Progenitor cell of endocrine pancreas (in vitro differentiated cells): Measurements from ENCODE around the gene WDR77. TPM values are rescaled to one million over a fixed set of nuclear protein-coding genes. Genes with fewer than 3 reads are reported as not detected.

ENCODE experiments used
- DNase-seq: peaks from one replicate; pipeline ENCODE4 v3.0.0; 2021; ENCODE audit warnings: low spot score; ENCODE audit not compliant: unreplicated experiment
- H3K27ac Mint-ChIP-seq: 2 replicates; pipeline ENCODE4 v1.8.0; 2021; ENCODE audit warnings: mild to moderate bottlenecking, moderate library complexity, mixed read lengths
- H3K27me3 Mint-ChIP-seq: 2 replicates; pipeline ENCODE4 v1.8.0; 2021; ENCODE audit warnings: mixed read lengths
- H3K36me3 Mint-ChIP-seq: 2 replicates; pipeline ENCODE4 v1.8.0; 2022; ENCODE audit warnings: mixed read lengths; ENCODE audit not compliant: insufficient read depth
- H3K4me1 Mint-ChIP-seq: 2 replicates; pipeline ENCODE4 v1.8.0; 2021; ENCODE audit warnings: low read depth, mixed read lengths
- H3K4me3 Mint-ChIP-seq: 2 replicates; pipeline ENCODE4 v1.8.0; 2021; ENCODE audit warnings: low read depth, mild to moderate bottlenecking, moderate library complexity, mixed read lengths
- H3K9me3 Mint-ChIP-seq: 2 replicates; pipeline ENCODE4 v1.8.0; 2021; ENCODE audit warnings: low read depth, mixed read lengths
- CTCF ChIP-seq: fragments of 200-600 bp; sonication (generic); IDR thresholded peaks from one replicate; pipeline ENCODE4 v1.5.0; 2021; ENCODE audit warnings: antibody characterized with exemption, mild to moderate bottlenecking; ENCODE audit not compliant: unreplicated experiment
- total RNA-seq: library from RNA; stranded (reverse); gene quantifications from 2 replicates; pipeline ENCODE4 v1.2.1, GENCODE V29; 2021

The WDR77 gene
- total RNA-seq, 1 donor from 2014 or later: 91.2 TPM

GRCh38 chr1:111402083-111402482 lies 47.0 kb downstream of the WDR77 start:
- Mint-ChIP-seq H3K4me3 (no peak overlapping the region), H3K36me3 (no peaks in the 10 kb centered on the region), H3K4me1 (peaks cover 6% of the 10 kb centered on the region), H3K27ac (no peak overlapping the region), H3K9me3 (peaks cover 6% of the 10 kb centered on the region), H3K27me3 (no peaks in the 10 kb centered on the region)
- TF ChIP-seq CTCF: no peak
- no peak for DNase-seq

GRCh38 chr1:111399792-111400610 lies 49.1 kb downstream of the WDR77 start:
- Mint-ChIP-seq H3K36me3 (no peaks in the 10 kb centered on the region), H3K4me1 (peaks cover 10% of the 10 kb centered on the region), H3K27me3 (no peaks in the 10 kb centered on the region), H3K27ac (no peak overlapping the region), H3K9me3 (peaks cover 6% of the 10 kb centered on the region), H3K4me3 (no peak overlapping the region)
- peak; percentile 77 for TF ChIP-seq CTCF
- peak; percentile 31 for DNase-seq

GRCh38 chr1:111392460-111392945 lies 56.6 kb downstream of the WDR77 start:
- TF ChIP-seq CTCF: no peak
- peaks cover 6% of the 10 kb centered on the region for H3K4me1 Mint-ChIP-seq
- DNase-seq: no peak
- H3K36me3 Mint-ChIP-seq: no peaks in the 10 kb centered on the region
- peaks cover 6% of the 10 kb centered on the region for H3K27me3 Mint-ChIP-seq
- H3K9me3 Mint-ChIP-seq: no peaks in the 10 kb centered on the region
- H3K4me3 Mint-ChIP-seq: no peak overlapping the region
- no peak overlapping the region for H3K27ac Mint-ChIP-seq

GRCh38 chr1:111392042-111392441 lies 57.0 kb downstream of the WDR77 start:
- no peak overlapping the region for H3K27ac Mint-ChIP-seq
- H3K9me3 Mint-ChIP-seq: no peaks in the 10 kb centered on the region
- no peak for TF ChIP-seq CTCF
- H3K27me3 Mint-ChIP-seq: peaks cover 7% of the 10 kb centered on the region
- H3K4me3 Mint-ChIP-seq: no peak overlapping the region
- no peak for DNase-seq
- no peaks in the 10 kb centered on the region for H3K36me3 Mint-ChIP-seq
- H3K4me1 Mint-ChIP-seq: peaks cover 6% of the 10 kb centered on the region

Other genes starting within 250 kb of the WDR77 start
- 2.6 and 3.0 TPM in 2 replicates for gene DENND2D, start 248.6 kb downstream of the WDR77 start, total RNA-seq
- not detected in 2 replicates for gene CHI3L2, start 221.5 kb downstream of the WDR77 start, total RNA-seq
- not detected in 2 replicates for gene CHIA, start 158.4 kb downstream of the WDR77 start, total RNA-seq
- gene OVGP1, start 21.5 kb downstream of the WDR77 start, total RNA-seq: 3.1 and 3.9 TPM in 2 replicates
- 212 and 214 TPM in 2 replicates for gene ATP5PB, start 208 bp upstream of the WDR77 start, total RNA-seq
- gene C1orf162, start 24.7 kb upstream of the WDR77 start, total RNA-seq: 0.55 and 0.69 TPM in 2 replicates
- gene ADORA3, start 54.4 kb upstream of the WDR77 start, total RNA-seq: not detected in 2 replicates
- gene TMIGD3, start 54.4 kb upstream of the WDR77 start, total RNA-seq: not detected in 2 replicates
- gene RAP1A, start 170.5 kb upstream of the WDR77 start, total RNA-seq: 36.6 and 38.8 TPM in 2 replicates